HG03342 (cell line): ENCODE data around the gene TXLNG.
"Not testable (repeated sequence)": the region's sequence is repeated elsewhere in the genome, so short reads cannot be mapped to it uniquely, and the experiment has no call there.

Experiments
- ATAC-seq: cut with Tn5 transposase; IDR thresholded peaks from one replicate; pipeline ENCODE4 v1.9.1; 2021; ENCODE audit warnings: mild to moderate bottlenecking, moderate library complexity; ENCODE audit not compliant: unreplicated experiment

The TXLNG gene

GRCh38 chrX:16784440-16784839 is 1.8 kb upstream of the TXLNG start:
- ATAC-seq: not testable (repeated sequence)

GRCh38 chrX:16785247-16786138 is 773 bp upstream of the TXLNG start:
- ATAC-seq: no peak

GRCh38 chrX:16786791-16787735 is 797 bp downstream of the TXLNG start:
- peak; percentile 25 for ATAC-seq

DNA sequence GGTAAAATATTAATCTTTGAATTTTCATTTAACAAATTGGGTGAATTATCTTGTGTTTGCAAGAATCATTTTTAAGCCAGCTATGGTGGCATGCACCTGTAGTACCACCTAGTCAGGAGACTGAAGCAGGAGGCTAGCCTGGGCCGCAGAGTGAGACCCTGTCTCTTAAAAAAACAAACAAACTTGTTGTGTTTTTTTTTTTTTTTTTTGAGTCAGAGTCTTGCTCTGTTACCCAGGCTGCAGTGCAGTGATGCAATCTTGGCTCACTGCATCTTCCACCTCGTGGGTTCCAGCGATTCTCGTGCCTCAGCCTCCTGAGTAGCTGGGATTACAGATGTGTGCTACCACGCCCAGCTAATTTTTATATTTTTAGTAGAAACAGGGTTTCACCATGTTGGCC is 2.2 kb downstream of the TXLNG start:
- ATAC-seq: no peak

- ATAC-seq: no peak
Measured at GRCh38 chrX:16796298-16796697, 10.0 kb downstream of the TXLNG start.

GRCh38 chrX:16797358-16797757 is 11.1 kb downstream of the TXLNG start:
- ATAC-seq: no peak

- ATAC-seq: no peak
Measured at GRCh38 chrX:16797841-16798240, 11.6 kb downstream of the TXLNG start.

DNA sequence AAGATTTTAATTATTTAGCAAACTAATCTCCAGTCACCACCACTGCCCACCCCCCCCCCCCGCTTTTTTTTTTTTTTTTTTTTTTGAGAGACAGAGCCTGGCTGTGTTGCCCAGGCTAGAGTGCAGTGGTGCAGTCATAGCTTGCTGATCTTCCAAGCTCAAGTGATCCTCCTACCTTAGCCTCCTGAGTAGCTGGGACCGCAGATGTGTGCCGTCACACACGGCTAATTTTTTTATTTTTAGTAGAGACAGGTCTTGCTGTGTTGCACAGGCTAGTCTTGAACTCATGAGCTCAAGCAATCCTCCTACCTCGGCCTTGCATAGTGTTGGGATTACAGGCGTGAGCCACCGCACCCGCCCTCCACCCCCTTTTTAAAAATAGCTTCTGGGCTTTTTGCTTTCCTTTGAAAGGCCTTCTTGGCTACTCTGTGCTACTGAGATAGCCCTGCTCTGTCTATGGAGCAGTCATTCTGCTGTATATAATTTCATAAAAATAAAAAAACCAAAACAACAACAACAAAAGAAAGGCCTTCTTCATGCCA is 18.7 kb downstream of the TXLNG start:
- ATAC-seq: peak; percentile 74

- no peak for ATAC-seq
Measured at GRCh38 chrX:16807548-16807947, 21.3 kb downstream of the TXLNG start.

GRCh38 chrX:16807976-16808542 is 21.8 kb downstream of the TXLNG start:
- ATAC-seq: no peak

GRCh38 chrX:16814597-16814996 is 28.3 kb downstream of the TXLNG start:
- ATAC-seq: no peak

DNA sequence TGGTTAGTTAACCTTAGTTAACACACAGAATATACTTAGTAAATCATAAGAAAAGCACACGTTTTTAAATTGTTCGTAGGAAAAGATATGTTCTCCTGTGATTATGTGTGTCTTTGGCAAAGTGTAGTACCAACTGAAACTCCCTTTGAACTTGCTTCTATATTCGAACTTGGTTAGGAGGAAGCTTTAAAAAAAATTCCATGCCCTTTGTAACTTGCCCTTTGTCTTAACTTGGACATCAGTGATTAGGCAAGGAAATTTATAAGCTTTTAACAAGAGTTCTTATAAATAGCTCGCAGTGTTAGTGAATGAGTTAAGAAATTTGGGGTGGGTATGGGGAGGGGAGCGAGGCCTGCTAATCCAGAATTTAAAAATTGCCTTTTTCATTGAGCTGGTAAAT is 33.4 kb downstream of the TXLNG start:
- ATAC-seq: no peak

DNA sequence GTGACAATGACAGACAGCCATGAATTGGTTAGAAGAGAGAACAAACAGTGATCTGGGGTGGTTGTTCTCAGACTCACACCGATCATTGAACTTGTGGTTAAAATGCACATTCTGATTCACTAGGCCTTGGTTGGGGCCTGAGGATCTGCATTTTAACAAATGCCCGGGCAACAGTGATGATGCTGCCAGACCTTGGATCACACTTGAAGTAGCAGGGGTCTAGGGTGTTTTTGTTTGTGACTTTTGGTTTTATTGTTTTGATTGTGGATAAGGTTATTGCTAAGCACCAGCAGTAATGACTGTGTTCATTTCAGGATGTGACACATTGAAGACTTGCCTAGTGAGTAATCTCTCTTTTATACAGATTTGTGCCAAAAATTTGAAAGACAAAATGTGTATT is 36.5 kb downstream of the TXLNG start:
- ATAC-seq: no peak

- ATAC-seq: no peak
Measured at GRCh38 chrX:16825264-16826035, 39.2 kb downstream of the TXLNG start.

DNA sequence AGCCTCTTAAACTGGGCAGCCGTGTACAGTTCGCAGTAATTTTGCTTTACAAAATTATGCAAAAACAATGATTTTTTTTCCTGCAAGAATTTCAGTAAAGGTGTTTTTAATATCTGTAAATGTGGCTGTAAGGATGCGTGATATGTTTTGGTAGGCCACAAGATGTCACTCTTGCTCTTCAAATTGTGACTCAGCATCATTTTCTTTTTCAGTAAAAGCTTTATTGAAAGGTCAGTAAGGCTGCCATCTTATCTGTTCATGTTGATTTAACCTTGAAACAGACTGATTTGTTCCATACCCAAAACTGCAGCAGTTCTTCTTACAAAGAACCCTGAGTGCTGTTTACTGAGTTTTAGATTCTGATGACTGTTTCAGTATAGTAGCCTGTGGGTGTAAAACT is 39.9 kb downstream of the TXLNG start:
- peak; percentile 61 for ATAC-seq

GRCh38 chrX:16827225-16827624 is 41.0 kb downstream of the TXLNG start:
- no peak for ATAC-seq

GRCh38 chrX:16828124-16828908 is 42.0 kb downstream of the TXLNG start:
- no peak for ATAC-seq

- no peak for ATAC-seq
Measured at GRCh38 chrX:16832301-16832700, 46.0 kb downstream of the TXLNG start.

DNA sequence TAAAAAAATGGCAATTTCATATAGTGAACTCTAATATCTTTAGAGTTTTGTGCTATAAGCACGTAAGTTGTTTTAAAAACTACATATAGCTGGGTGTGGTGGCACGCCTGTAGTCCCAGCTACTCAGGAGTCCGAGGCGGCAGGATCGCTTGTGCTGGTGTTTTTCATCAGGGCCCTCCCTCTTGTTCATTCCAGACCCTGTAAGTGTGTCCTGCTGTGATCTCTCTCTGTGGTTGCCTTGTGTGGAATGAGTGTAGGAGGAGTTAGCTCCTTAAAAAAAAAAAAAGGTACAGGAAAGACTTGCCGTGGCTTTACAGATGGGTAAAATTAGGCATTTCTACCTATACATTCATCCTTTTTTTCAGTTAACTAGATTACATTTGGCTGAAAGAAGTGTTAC is 48.5 kb downstream of the TXLNG start:
- ATAC-seq: no peak

GRCh38 chrX:16836371-16836770 is 50.1 kb downstream of the TXLNG start:
- ATAC-seq: no peak
